IMR-90 (cell line): Measurements from ENCODE around the gene CDC40. TPM values are rescaled to one million over a fixed set of nuclear protein-coding genes. Genes with fewer than 3 reads are reported as not detected.

Source experiments
- ATAC-seq: fragments of 200-7000 bp; cut with Tn5 transposase; 2 replicates; pipeline ENCODE4 v1.9.1; 2020; ENCODE audit warnings: low read depth, mild to moderate bottlenecking, moderate library complexity
- BruUV-seq: library from RNA; stranded (reverse); fragments of 400-500 nt; replicated peaks from 2 replicates; lab custom pipeline; 2021; lab: Mats Ljungman, UMichigan
- CTCF ChIA-PET: fragments of 300-600 bp; formaldehyde crosslinking; extraction: SDS; loops from one replicate; lab custom pipeline; 2021; ENCODE audit warnings: antibody characterized with exemption; lab: Yijun Ruan, JAX
- POLR2A ChIA-PET: fragments of 300-600 bp; sonication (Branson Sonifier 250); formaldehyde crosslinking; loops from one replicate; lab custom pipeline; 2022; ENCODE audit warnings: antibody characterized with exemption; ENCODE audit not compliant: unreplicated experiment; lab: Charles Lee
- DNase-seq: peaks from one replicate; pipeline ENCODE4 v3.0.0; 2013
- H2AFZ ChIP-seq: replicated peaks from 2 replicates; pipeline ENCODE3; 2013; ENCODE audit warnings: low read length, mild to moderate bottlenecking; ENCODE audit not compliant: poor library complexity
- H2AK5ac ChIP-seq: 2 replicates; pipeline ENCODE4 v1.6.1; 2013; ENCODE audit warnings: low read depth, low read length, inconsistent platforms
- H2AK9ac ChIP-seq: replicated peaks from 2 replicates; pipeline ENCODE3; 2013; ENCODE audit warnings: mild to moderate bottlenecking, low read depth, low read length, moderate library complexity; ENCODE audit not compliant: poor library complexity
- H2BK120ac ChIP-seq: 2 replicates; pipeline ENCODE4 v1.6.1; 2013; ENCODE audit warnings: low read depth, low read length, inconsistent platforms
- H2BK15ac ChIP-seq: 3 replicates; pipeline ENCODE4 v1.6.1; 2013; ENCODE audit warnings: low read depth, low read length, inconsistent platforms
- H2BK20ac ChIP-seq: 2 replicates; pipeline ENCODE4 v1.6.1; 2013; ENCODE audit warnings: low read depth, mild to moderate bottlenecking, inconsistent platforms, low read length, moderate library complexity
- H2BK5ac ChIP-seq: 2 replicates; pipeline ENCODE4 v1.6.1; 2013; ENCODE audit warnings: mild to moderate bottlenecking, low read depth, low read length, inconsistent platforms; ENCODE audit not compliant: poor library complexity, severe bottlenecking
- H3K14ac ChIP-seq: replicated peaks from 2 replicates; pipeline ENCODE4 v1.6.1; 2013; ENCODE audit warnings: low read depth, low read length, inconsistent platforms
- H3K18ac ChIP-seq: 2 replicates; pipeline ENCODE4 v1.6.1; 2013; ENCODE audit warnings: low read depth, low read length, control low read depth
- H3K23ac ChIP-seq: 2 replicates; pipeline ENCODE4 v1.6.1; 2013; ENCODE audit warnings: low read depth, low read length, inconsistent platforms
- H3K27ac ChIP-seq: 2 replicates; pipeline ENCODE4 v1.5.1; 2013; ENCODE audit warnings: mild to moderate bottlenecking, control low read depth, low read length; ENCODE audit not compliant: insufficient read depth
- H3K27me3 ChIP-seq: 2 replicates; pipeline ENCODE4 v1.6.1; 2013; ENCODE audit warnings: low read length; ENCODE audit not compliant: control insufficient read depth, insufficient read depth
- H3K36me3 ChIP-seq: 2 replicates; pipeline ENCODE4 v1.6.1; 2013; ENCODE audit warnings: low read length, mixed read lengths; ENCODE audit not compliant: control insufficient read depth, insufficient read depth
- H3K4ac ChIP-seq: 2 replicates; pipeline ENCODE4 v1.6.1; 2013; ENCODE audit warnings: low read depth, low read length, inconsistent platforms
- H3K4me1 ChIP-seq: 2 replicates; pipeline ENCODE4 v1.6.1; 2013; ENCODE audit warnings: low read length, mixed read lengths; ENCODE audit not compliant: control insufficient read depth, insufficient read depth
- H3K4me2 ChIP-seq: 2 replicates; pipeline ENCODE4 v1.6.1; 2013; ENCODE audit warnings: low read depth, mild to moderate bottlenecking, control low read depth, low read length, moderate library complexity
- H3K4me3 ChIP-seq: 2 replicates; pipeline ENCODE4 v1.5.1; 2013; ENCODE audit warnings: low read depth, mild to moderate bottlenecking, control low read depth, low read length, moderate library complexity; ENCODE audit not compliant: insufficient read depth
- H3K56ac ChIP-seq: 2 replicates; pipeline ENCODE4 v1.6.1; 2013; ENCODE audit warnings: low read length, inconsistent platforms; ENCODE audit not compliant: insufficient read depth; ENCODE audit errors: extremely low read depth
- H3K79me1 ChIP-seq, 2 experiments: 2 replicates each; pipeline ENCODE4 v1.6.1; 2013; ENCODE audit warnings: low read length in 2 of 2, inconsistent platforms in 1 of 2, low read depth in 1 of 2
- H3K9ac ChIP-seq: 2 replicates; pipeline ENCODE4 v1.6.1; 2013; ENCODE audit warnings: low read depth, low read length, control low read depth
- H3K9me1 ChIP-seq: 2 replicates; pipeline ENCODE4 v1.6.1; 2013; ENCODE audit warnings: low read length, inconsistent platforms; ENCODE audit not compliant: insufficient read depth
- H3K9me3 ChIP-seq: 2 replicates; pipeline ENCODE4 v1.6.1; 2013; ENCODE audit warnings: low read length; ENCODE audit not compliant: control insufficient read depth, insufficient read depth
- H4K20me1 ChIP-seq: 2 replicates; pipeline ENCODE4 v1.6.1; 2013; ENCODE audit warnings: low read length, inconsistent platforms; ENCODE audit not compliant: insufficient read depth
- H4K5ac ChIP-seq: 2 replicates; pipeline ENCODE4 v1.6.1; 2013; ENCODE audit warnings: mild to moderate bottlenecking, low read depth, low read length, control low read depth
- H4K8ac ChIP-seq, 2 experiments: 2 replicates each; pipeline ENCODE4 v1.6.1; 2013; ENCODE audit warnings: low read depth in 2 of 2, low read length in 2 of 2, control low read depth in 1 of 2, inconsistent platforms in 1 of 2
- H4K91ac ChIP-seq: 2 replicates; pipeline ENCODE4 v1.6.1; 2013; ENCODE audit warnings: low read depth, low read length, inconsistent platforms; ENCODE audit not compliant: insufficient read depth
- BHLHE40 ChIP-seq: fragments of 150-350 bp; IDR thresholded peaks from 2 replicates; pipeline ENCODE4 v1.6.1; 2016; ENCODE audit warnings: mild to moderate bottlenecking, low read depth, low read length
- CEBPB ChIP-seq: IDR thresholded peaks from 2 replicates; pipeline ENCODE4 v1.6.1; 2012; ENCODE audit warnings: low read depth, low read length, improper control_type of control experiment
- CHD1 ChIP-seq: IDR thresholded peaks from 2 replicates; pipeline ENCODE4 v1.6.1; 2012; ENCODE audit warnings: low read depth, low read length, improper control_type of control experiment
- CTCF ChIP-seq: conservative IDR thresholded peaks from 2 replicates; pipeline ENCODE4 v1.5.1; 2012; ENCODE audit warnings: mild to moderate bottlenecking, low read depth, low read length, improper control_type of control experiment
- ELK1 ChIP-seq: fragments of 150-350 bp; IDR thresholded peaks from 2 replicates; pipeline ENCODE4 v1.6.1; 2016; ENCODE audit warnings: low read depth, mild to moderate bottlenecking, low read length, moderate library complexity, borderline replicate concordance
- MAZ ChIP-seq: IDR thresholded peaks from 2 replicates; pipeline ENCODE4 v1.6.1; 2012; ENCODE audit warnings: low read depth, mild to moderate bottlenecking, low read length, improper control_type of control experiment, moderate library complexity, borderline replicate concordance
- MXI1 ChIP-seq: IDR thresholded peaks from 2 replicates; pipeline ENCODE4 v1.6.1; 2012; ENCODE audit warnings: low read depth, mild to moderate bottlenecking, low read length, moderate library complexity, borderline replicate concordance
- POLR2A ChIP-seq: IDR thresholded peaks from 2 replicates; pipeline ENCODE4 v1.6.1; 2012; ENCODE audit warnings: mild to moderate bottlenecking, low read depth, low read length
- RAD21 ChIP-seq: IDR thresholded peaks from 2 replicates; pipeline ENCODE4 v1.6.1; 2012; ENCODE audit warnings: low read length, improper control_type of control experiment
- SMC3 ChIP-seq: fragments of 150-350 bp; IDR thresholded peaks from 2 replicates; pipeline ENCODE4 v1.6.1; 2016; ENCODE audit warnings: low read depth, mild to moderate bottlenecking, antibody characterized with exemption, low read length, moderate library complexity
- USF2 ChIP-seq: fragments of 150-350 bp; IDR thresholded peaks from 2 replicates; pipeline ENCODE4 v1.6.1; 2017; ENCODE audit warnings: mild to moderate bottlenecking, antibody characterized with exemption, low read length, low read depth
- WGBS, 2 experiments: methylation state at CpG; one replicate each; pipeline versions ENCODE4 v1.1.5 to v1.1.7; 2013; ENCODE audit warnings: missing lambda C conversion rate in 2 of 2; ENCODE audit not compliant: insufficient read length in 1 of 2; ENCODE audit errors: extremely low coverage in 2 of 2; 5-methylcytosine and 5-hydroxymethylcytosine counted together
- dilution Hi-C: fragments of 300-500 bp; cut with HindIII; formaldehyde crosslinking; loops from one replicate; pipeline ENCODE4 v1.14.3; 2018; ENCODE audit warnings: low sequenced_read_pairs; ENCODE audit not compliant: unreplicated experiment
- in situ Hi-C: fragments of 300-500 bp; cut with MboI; formaldehyde crosslinking; loops from 3 replicates; pipeline ENCODE4 v1.14.3; 2019; ENCODE audit warnings: low sequenced_read_pairs, inconsistent platforms, mixed read lengths
- intact Hi-C: fragments of 100-400 bp; cut with micrococcal nuclease; formaldehyde crosslinking; loops from 2 replicates; pipeline ENCODE4 v1.10.0; 2022
- polyA plus RNA-seq, 3 experiments: library from polyadenylated mRNA; depleted of rRNA; stranded (reverse); fragments of >200 nt; gene quantifications; 2 replicates each; pipeline ENCODE4 v1.2.3, GENCODE V29; 2012; ENCODE audit warnings: low replicate concordance in 1 of 3
- total RNA-seq: library from RNA; depleted of rRNA; stranded (reverse); fragments of >200 nt; gene quantifications from 2 replicates; pipeline ENCODE4 v1.2.3, GENCODE V29; 2012

CDC40 gene
- total and polyA plus RNA-seq, 2 of the 4 experiments (the other 2 are of a cell fraction): 7.0 to 16.8 TPM

GRCh38 chr6:110185879-110186278 lies 5.7 kb downstream of the CDC40 start:
- no peak overlapping the region for H2BK15ac ChIP-seq
- no peak overlapping the region for H3K4me2 ChIP-seq
- H3K27ac ChIP-seq: no peak overlapping the region
- no peak overlapping the region for H4K91ac ChIP-seq
- CTCF ChIA-PET: no interaction called here
- DNase-seq (no peak), ATAC-seq (no peak)
- H4K8ac ChIP-seq: no peak overlapping the region
- H3K9me3 ChIP-seq: no peaks in the 10 kb centered on the region
- no peak overlapping the region for H2AK9ac ChIP-seq
- H3K4ac ChIP-seq: no peak overlapping the region
- H3K36me3 ChIP-seq: no peaks in the 10 kb centered on the region
- POLR2A ChIA-PET: interaction anchor here (0.7 kb wide), 1 partner anchor 167 kb away, joined by 4 read pairs; no protein-coding TSS in a partner anchor
- peaks cover 8% of the 10 kb centered on the region for H4K20me1 ChIP-seq
- H2BK5ac ChIP-seq: peak overlapping the region; percentile 23
- no peak overlapping the region for H2AK5ac ChIP-seq
- H2BK20ac ChIP-seq: no peak overlapping the region
- no peak overlapping the region for H3K4me3 ChIP-seq
- H3K18ac ChIP-seq: no peak overlapping the region
- H3K56ac ChIP-seq: no peak overlapping the region
- in situ Hi-C loops (no loop called here), dilution Hi-C loops (no loop called here), intact Hi-C loops (no loop called here)
- H3K4me1 ChIP-seq: peaks cover 5% of the 10 kb centered on the region; the same call in 1 of the 2 replicates
- H3K79me1 ChIP-seq: peaks cover 13 to 59% of the 10 kb centered on the region in 2 experiments
- BruUV-seq: no TSS peak
- no peak overlapping the region for H2BK120ac ChIP-seq
- no CpG with 5 or more reads among the region's 3 CpGs for WGBS, 2 experiments
- no peaks in the 10 kb centered on the region for H3K27me3 ChIP-seq
- H3K9ac ChIP-seq: no peak overlapping the region
- H2AFZ ChIP-seq: no peak overlapping the region
- no peak overlapping the region for H3K23ac ChIP-seq
- peaks cover 8% of the 10 kb centered on the region for H3K9me1 ChIP-seq
- H3K14ac ChIP-seq: no peak overlapping the region
- TF ChIP-seq CEBPB (no peak), MAZ (no peak), ELK1 (no peak), CHD1 (no peak), RAD21 (no peak), USF2 (no peak), POLR2A (no peak), SMC3 (no peak), BHLHE40 (no peak), MXI1 (no peak), CTCF (no peak)
- H4K5ac ChIP-seq: no peak overlapping the region
